Measurements from ENCODE around the gene OCEL1.

- TF ChIP-seq CTCF (conservative IDR thresholded peaks at IDR 0.05; ENCODE audit: low read length): no peak
- no peak for TF ChIP-seq EZH2phosphoT487 (IDR thresholded peaks at IDR 0.05; ENCODE audit: borderline replicate concordance, low read depth, low read length)
Observed at GRCh38 chr19:17215127-17215971, 10.7 kb upstream of the OCEL1 start, which contains the start of gene USE1.

All from OCI-LY7 (cell line).